Activated B cell treated with CpG ODN at 0.5 μM for 24 hours (primary cell): ENCODE measurements around the gene NUTM2D. TPM values are rescaled to one million over a fixed set of nuclear protein-coding genes. Genes with fewer than 3 reads are reported as not detected.
A peak's percentile ranks its signal among the peaks of the same experiment; 100 is the strongest.
"Not testable (repeated sequence)": the region's sequence is repeated elsewhere in the genome, so short reads cannot be mapped to it uniquely, and the experiment has no call there.

Experiments
- ATAC-seq: fragments of 200-7000 bp; cut with Tn5 transposase; one replicate; pipeline ENCODE4 v1.10.0; 2021; ENCODE audit warnings: low read depth, mild to moderate bottlenecking, moderate library complexity
- CTCF ChIA-PET: fragments of 350-600 bp; sonication (Branson Sonifier 250); formaldehyde crosslinking; loops from one replicate; lab custom pipeline; 2021; ENCODE audit warnings: antibody characterized with exemption; lab: Charles Lee
- POLR2A ChIA-PET: fragments of 350-600 bp; sonication (Branson Sonifier 250); formaldehyde crosslinking; loops from one replicate; lab custom pipeline; 2021; ENCODE audit warnings: antibody characterized with exemption; lab: Charles Lee
- DNase-seq: peaks from one replicate; pipeline ENCODE4 v3.0.0; 2022
- H3K27ac Mint-ChIP-seq: one replicate; pipeline ENCODE4 v1.8.0; 2020; ENCODE audit warnings: mixed read lengths
- H3K27me3 Mint-ChIP-seq: one replicate; pipeline ENCODE4 v1.8.0; 2021; ENCODE audit warnings: mixed read lengths
- H3K36me3 Mint-ChIP-seq: one replicate; pipeline ENCODE4 v1.8.0; 2021; ENCODE audit warnings: low read depth, mixed read lengths
- H3K4me1 Mint-ChIP-seq: one replicate; pipeline ENCODE4 v1.8.0; 2021; ENCODE audit warnings: mixed read lengths
- H3K4me3 Mint-ChIP-seq: one replicate; pipeline ENCODE4 v1.8.0; 2020; ENCODE audit warnings: mild to moderate bottlenecking, mixed read lengths
- H3K9me3 Mint-ChIP-seq: one replicate; pipeline ENCODE4 v1.8.0; 2020; ENCODE audit warnings: mixed read lengths
- intact Hi-C: fragments of 100-400 bp; cut with micrococcal nuclease; formaldehyde crosslinking; loops from one replicate; pipeline ENCODE4 v1.15.1; 2024
- total RNA-seq: library from RNA; stranded (reverse); gene quantifications from 2 replicates; pipeline ENCODE4 v1.2.3, GENCODE V29; 2022

NUTM2D gene
- total RNA-seq, result 1.9 and 3.7 TPM in 2 replicates

- H3K27ac Mint-ChIP-seq, H3K4me3 Mint-ChIP-seq, H3K27me3 Mint-ChIP-seq, intact Hi-C loops, H3K4me1 Mint-ChIP-seq, DNase-seq, CTCF ChIA-PET, ATAC-seq, POLR2A ChIA-PET, H3K9me3 Mint-ChIP-seq, H3K36me3 Mint-ChIP-seq: not testable (repeated sequence)
These were observed at the start of gene NUTM2D for GRCh38 chr10:87357444-87357843. Gene NUTM2D (plus strand): TSS chr10:87357744. CDS start chr10:87358266, 522 bp downstream.

DNA sequence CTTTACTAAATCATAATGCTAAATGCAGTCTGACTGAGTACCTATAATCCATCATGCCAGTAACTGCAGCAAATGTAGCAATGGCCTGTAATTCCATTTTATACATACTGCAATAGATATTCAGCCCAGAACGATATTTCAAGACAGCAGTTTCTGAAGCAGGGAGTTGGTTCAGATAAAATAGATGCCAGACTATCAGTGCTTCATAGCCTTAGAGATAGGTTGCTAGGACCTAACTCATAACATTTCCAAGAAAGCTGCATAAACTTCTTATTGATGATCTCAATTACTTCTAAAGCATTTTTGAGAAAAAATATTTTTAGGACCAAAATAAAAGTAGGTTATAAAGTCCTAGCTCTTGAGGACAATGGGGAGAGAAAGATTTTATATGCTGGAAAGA lies 48.8 kb upstream of the NUTM2D start:
- DNase-seq, CTCF ChIA-PET, POLR2A ChIA-PET, H3K4me1 Mint-ChIP-seq, H3K4me3 Mint-ChIP-seq, H3K9me3 Mint-ChIP-seq, H3K27me3 Mint-ChIP-seq, intact Hi-C loops, H3K27ac Mint-ChIP-seq, ATAC-seq, H3K36me3 Mint-ChIP-seq: not testable (repeated sequence)

DNA sequence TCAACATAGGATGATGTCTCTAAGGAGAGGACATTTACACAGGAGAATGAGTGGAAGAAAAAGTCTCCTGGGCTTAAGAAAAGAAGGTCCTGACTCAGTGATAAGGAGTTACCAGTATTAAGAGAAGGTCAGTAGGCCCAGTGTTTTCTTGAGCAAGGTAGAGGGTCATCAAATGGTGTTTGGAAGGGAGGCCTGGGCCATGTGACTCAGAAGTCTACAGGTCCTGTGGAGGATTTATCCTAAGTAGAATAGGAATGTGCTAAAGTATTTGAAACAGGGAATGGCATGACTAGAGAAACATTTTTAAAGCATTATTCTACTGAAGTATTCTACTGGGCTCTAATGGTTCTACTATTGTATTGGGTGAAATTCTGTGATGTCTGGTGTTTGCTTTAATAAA lies 47.9 kb upstream of the NUTM2D start:
- DNase-seq, H3K27me3 Mint-ChIP-seq, CTCF ChIA-PET, H3K36me3 Mint-ChIP-seq, POLR2A ChIA-PET, intact Hi-C loops, H3K9me3 Mint-ChIP-seq, H3K4me1 Mint-ChIP-seq, H3K4me3 Mint-ChIP-seq, H3K27ac Mint-ChIP-seq, ATAC-seq: not testable (repeated sequence)

GRCh38 chr10:87311521-87311920 lies 46.0 kb upstream of the NUTM2D start:
- DNase-seq, ATAC-seq, H3K27ac Mint-ChIP-seq, H3K27me3 Mint-ChIP-seq, CTCF ChIA-PET, H3K4me1 Mint-ChIP-seq, H3K4me3 Mint-ChIP-seq, H3K9me3 Mint-ChIP-seq, H3K36me3 Mint-ChIP-seq, POLR2A ChIA-PET, intact Hi-C loops: not testable (repeated sequence)

- H3K9me3 Mint-ChIP-seq, H3K27me3 Mint-ChIP-seq, POLR2A ChIA-PET, H3K27ac Mint-ChIP-seq, H3K4me1 Mint-ChIP-seq, H3K4me3 Mint-ChIP-seq, DNase-seq, ATAC-seq, H3K36me3 Mint-ChIP-seq, CTCF ChIA-PET, intact Hi-C loops: not testable (repeated sequence)
These were observed 43.7 kb upstream of the NUTM2D start for GRCh38 chr10:87313649-87314359.

GRCh38 chr10:87314360-87314973 lies 43.1 kb upstream of the NUTM2D start:
- H3K4me3 Mint-ChIP-seq, H3K27me3 Mint-ChIP-seq, ATAC-seq, H3K9me3 Mint-ChIP-seq, H3K36me3 Mint-ChIP-seq, intact Hi-C loops, POLR2A ChIA-PET, DNase-seq, H3K4me1 Mint-ChIP-seq, CTCF ChIA-PET, H3K27ac Mint-ChIP-seq: not testable (repeated sequence)

DNA sequence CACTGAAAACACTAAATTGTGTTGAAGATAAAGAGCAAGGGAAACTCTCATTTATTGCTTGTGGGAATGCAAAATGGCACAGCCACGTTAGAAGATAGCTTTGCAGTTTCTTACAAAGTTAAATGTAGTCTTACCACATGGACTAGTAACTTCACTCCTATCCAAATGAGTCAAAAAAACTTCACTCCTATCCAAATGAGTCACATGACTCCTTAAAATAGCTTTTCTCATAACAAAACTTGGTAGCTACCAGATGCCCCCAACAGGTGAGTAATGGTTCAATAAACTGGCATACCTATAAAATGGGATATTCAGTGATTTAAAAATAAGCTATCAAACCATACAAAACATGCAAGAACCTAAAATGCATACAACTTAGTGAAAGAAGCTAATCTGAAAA lies 36.0 kb upstream of the NUTM2D start:
- intact Hi-C loops, result not testable (repeated sequence)

DNA sequence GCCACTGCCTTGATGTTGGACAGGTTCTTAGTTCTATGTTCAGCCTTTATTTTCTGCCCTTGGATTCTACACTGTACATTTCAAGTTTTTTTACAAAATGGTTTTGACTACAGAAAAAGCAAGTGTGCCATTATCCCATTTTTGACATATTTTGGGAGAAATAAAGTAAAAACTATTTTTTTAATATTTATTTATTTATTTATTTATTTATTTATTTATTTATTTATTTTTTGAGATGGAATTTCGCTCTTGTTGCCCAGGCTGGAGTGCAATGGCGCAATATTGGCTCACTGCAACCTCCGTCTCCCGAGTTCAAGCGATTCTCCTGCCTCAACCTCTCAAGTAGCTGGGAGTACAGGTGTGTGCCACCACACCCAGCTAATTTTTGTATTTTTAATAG lies 33.0 kb upstream of the NUTM2D start:
- DNase-seq, H3K4me3 Mint-ChIP-seq, CTCF ChIA-PET, ATAC-seq, H3K27me3 Mint-ChIP-seq, H3K4me1 Mint-ChIP-seq, H3K27ac Mint-ChIP-seq, H3K9me3 Mint-ChIP-seq, intact Hi-C loops, POLR2A ChIA-PET: not testable (repeated sequence)
- peaks cover 21% of the 10 kb centered on the region for H3K36me3 Mint-ChIP-seq

More for the DNA sequence above, 36.0 kb upstream of the NUTM2D start:
- H3K4me3 Mint-ChIP-seq, DNase-seq, POLR2A ChIA-PET, H3K27ac Mint-ChIP-seq, H3K4me1 Mint-ChIP-seq, H3K9me3 Mint-ChIP-seq, CTCF ChIA-PET, H3K27me3 Mint-ChIP-seq: not testable (repeated sequence)
- H3K36me3 Mint-ChIP-seq, result peaks cover 15% of the 10 kb centered on the region
- ATAC-seq, result peak; percentile 40

DNA sequence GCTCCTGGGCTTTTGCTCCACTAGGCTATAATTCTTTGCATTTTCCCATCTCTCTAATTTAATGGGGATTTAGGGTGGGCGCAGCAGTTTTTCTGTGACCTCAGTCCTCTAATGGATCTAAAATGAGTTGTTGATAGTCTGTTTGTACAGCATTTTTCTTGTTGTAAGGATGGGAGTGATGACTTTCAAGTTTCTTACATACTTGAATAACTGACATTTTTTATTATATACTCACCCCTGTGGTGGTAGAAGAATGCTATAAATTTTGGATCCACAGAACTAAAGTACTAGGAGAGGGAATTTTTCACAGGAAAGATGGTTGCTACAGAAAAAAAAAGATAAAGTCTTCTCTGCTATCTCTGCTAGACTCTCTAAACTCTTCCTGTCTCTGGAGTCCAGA lies 29.6 kb upstream of the NUTM2D start:
- POLR2A ChIA-PET, DNase-seq, H3K9me3 Mint-ChIP-seq, H3K27me3 Mint-ChIP-seq, intact Hi-C loops, H3K27ac Mint-ChIP-seq, H3K4me3 Mint-ChIP-seq, ATAC-seq, CTCF ChIA-PET, H3K4me1 Mint-ChIP-seq: not testable (repeated sequence)
- peaks cover 11% of the 10 kb centered on the region for H3K36me3 Mint-ChIP-seq

GRCh38 chr10:87329131-87329530 lies 28.4 kb upstream of the NUTM2D start:
- DNase-seq, POLR2A ChIA-PET, ATAC-seq, H3K27ac Mint-ChIP-seq, H3K4me3 Mint-ChIP-seq, H3K27me3 Mint-ChIP-seq, H3K36me3 Mint-ChIP-seq, intact Hi-C loops, H3K9me3 Mint-ChIP-seq, H3K4me1 Mint-ChIP-seq, CTCF ChIA-PET: not testable (repeated sequence)

DNA sequence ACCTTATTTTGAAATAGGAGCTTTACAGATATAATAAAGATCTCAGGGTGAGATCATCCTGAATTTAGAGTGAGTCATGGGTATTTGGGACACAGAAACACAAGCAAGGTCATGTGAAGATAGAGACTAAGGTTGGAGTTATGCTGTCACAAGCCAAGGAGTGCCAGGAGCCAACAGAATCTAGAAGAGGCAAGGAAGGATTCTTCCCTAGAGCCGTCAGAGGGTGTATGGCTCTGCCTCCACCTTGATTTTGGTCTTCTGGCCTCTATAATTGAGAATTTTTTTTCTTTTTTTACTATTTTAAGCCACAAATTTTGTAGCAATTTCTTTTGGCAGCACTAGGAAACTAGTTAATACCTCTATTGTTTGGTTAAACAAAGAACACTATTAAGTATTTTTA lies 24.9 kb upstream of the NUTM2D start:
- DNase-seq, H3K9me3 Mint-ChIP-seq, H3K4me3 Mint-ChIP-seq, ATAC-seq, CTCF ChIA-PET, H3K4me1 Mint-ChIP-seq, POLR2A ChIA-PET, intact Hi-C loops, H3K27me3 Mint-ChIP-seq, H3K27ac Mint-ChIP-seq: not testable (repeated sequence)
- H3K36me3 Mint-ChIP-seq, result peaks cover 13% of the 10 kb centered on the region

DNA sequence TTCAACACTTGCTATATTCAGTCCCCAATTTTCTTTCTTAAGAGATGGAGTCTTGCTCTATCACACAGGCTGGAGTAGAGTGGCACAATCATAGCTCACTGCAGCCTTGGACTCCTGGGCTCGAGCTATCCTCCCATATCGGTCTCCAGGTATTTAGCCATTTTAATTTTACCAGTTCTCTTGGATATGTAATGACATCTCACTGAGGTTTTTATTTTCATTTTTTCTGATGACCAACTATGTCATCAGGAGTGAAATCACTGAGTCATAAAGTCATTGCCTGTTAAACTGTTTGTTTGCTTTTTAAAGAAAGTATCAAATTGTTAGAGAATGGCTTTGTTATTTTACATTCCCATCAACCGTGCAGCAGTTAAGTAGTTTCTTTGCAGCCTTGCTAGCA lies 17.1 kb upstream of the NUTM2D start:
- intact Hi-C loops, result loop anchor here (5.0 kb wide), 2 partner anchors 243 to 403 kb away; partner anchors contain the start of gene SHLD2
- H3K4me3 Mint-ChIP-seq, H3K27me3 Mint-ChIP-seq, ATAC-seq, POLR2A ChIA-PET, CTCF ChIA-PET, H3K9me3 Mint-ChIP-seq, H3K27ac Mint-ChIP-seq, DNase-seq: not testable (repeated sequence)
- Mint-ChIP-seq H3K36me3 (peaks cover 13% of the 10 kb centered on the region), H3K4me1 (peaks cover 13% of the 10 kb centered on the region)
